ENCODE results near the gene TEPSIN. TPM values are rescaled to one million over a fixed set of nuclear protein-coding genes. Genes with fewer than 3 reads are reported as not detected.

TEPSIN gene
- total and polyA plus RNA-seq, 4 donors = 20.7 to 48.7 (median 31.1) TPM

GRCh38 chr17:81277421-81277820, 38.6 kb upstream of the TEPSIN start:
- TF ChIP-seq, protein P1, sequence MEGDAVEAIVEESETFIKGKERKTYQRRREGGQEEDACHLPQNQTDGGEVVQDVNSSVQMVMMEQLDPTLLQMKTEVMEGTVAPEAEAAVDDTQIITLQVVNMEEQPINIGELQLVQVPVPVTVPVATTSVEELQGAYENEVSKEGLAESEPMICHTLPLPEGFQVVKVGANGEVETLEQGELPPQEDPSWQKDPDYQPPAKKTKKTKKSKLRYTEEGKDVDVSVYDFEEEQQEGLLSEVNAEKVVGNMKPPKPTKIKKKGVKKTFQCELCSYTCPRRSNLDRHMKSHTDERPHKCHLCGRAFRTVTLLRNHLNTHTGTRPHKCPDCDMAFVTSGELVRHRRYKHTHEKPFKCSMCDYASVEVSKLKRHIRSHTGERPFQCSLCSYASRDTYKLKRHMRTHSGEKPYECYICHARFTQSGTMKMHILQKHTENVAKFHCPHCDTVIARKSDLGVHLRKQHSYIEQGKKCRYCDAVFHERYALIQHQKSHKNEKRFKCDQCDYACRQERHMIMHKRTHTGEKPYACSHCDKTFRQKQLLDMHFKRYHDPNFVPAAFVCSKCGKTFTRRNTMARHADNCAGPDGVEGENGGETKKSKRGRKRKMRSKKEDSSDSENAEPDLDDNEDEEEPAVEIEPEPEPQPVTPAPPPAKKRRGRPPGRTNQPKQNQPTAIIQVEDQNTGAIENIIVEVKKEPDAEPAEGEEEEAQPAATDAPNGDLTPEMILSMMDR (IDR thresholded peaks at IDR 0.05; ENCODE audit: control extremely low read depth, extremely low read depth) = no peak
- Histone ChIP-seq H3K36me3 (ENCODE audit: control insufficient read depth in 4 of 4, insufficient read depth in 4 of 4, low read length in 4 of 4) (peaks cover 8 to 65% (median 18%) of the 10 kb centered on the region in 4 donors), H3K9me3 (ENCODE audit: control insufficient read depth in 4 of 4, insufficient read depth in 3 of 4, low read length in 3 of 4) (no peaks in the 10 kb centered on the region), H3K27me3 (ENCODE audit: control insufficient read depth in 3 of 3, insufficient read depth in 3 of 3, low read length in 2 of 3) (no peaks in the 10 kb centered on the region), H3K27ac (ENCODE audit: low read depth in 1 of 2, low read length in 1 of 2) (peak overlapping the region in 1 of 2 donors; percentile 41), H3K4me3 (no peak overlapping the region), H3K9ac (ENCODE audit: insufficient read depth in 1 of 2, low read length in 2 of 2) (no peak overlapping the region), H3K4me1 (ENCODE audit: control insufficient read depth in 5 of 5, insufficient read depth in 5 of 5, low read length in 5 of 5) (peaks cover 0 to 14% (median 6%) of the 10 kb centered on the region in 5 donors)
- ATAC-seq (ENCODE audit: insufficient read depth, low FRiP score) (peak; percentile 48), DNase-seq (peak; percentile 86 to 91 (median 88))
- WGBS, 2 donors = 41 to 84% methylated on average over 18 of the region's 18 CpGs

GRCh38 chr17:81276781-81277180, 37.9 kb upstream of the TEPSIN start:
- no peaks in the 10 kb centered on the region for H3K27me3 ChIP-seq (ENCODE audit: control insufficient read depth in 3 of 3, insufficient read depth in 3 of 3, low read length in 2 of 3)
- no peak for DNase-seq
- H3K4me1 ChIP-seq (ENCODE audit: control insufficient read depth in 5 of 5, insufficient read depth in 5 of 5, low read length in 5 of 5) = peaks cover 0 to 14% (median 6%) of the 10 kb centered on the region in 5 donors
- 70 to 83% methylated on average over 11 of the region's 11 CpGs for WGBS, 2 donors
- ATAC-seq (ENCODE audit: insufficient read depth, low FRiP score) = no peak
- TF ChIP-seq, protein P1 (IDR thresholded peaks at IDR 0.05; ENCODE audit: control extremely low read depth, extremely low read depth) = no peak
- H3K36me3 ChIP-seq (ENCODE audit: control insufficient read depth in 4 of 4, insufficient read depth in 4 of 4, low read length in 4 of 4) = peaks cover 8 to 62% (median 15%) of the 10 kb centered on the region in 4 donors
- H3K4me3 ChIP-seq = no peak overlapping the region
- H3K9me3 ChIP-seq (ENCODE audit: control insufficient read depth in 4 of 4, insufficient read depth in 3 of 4, low read length in 3 of 4) = no peaks in the 10 kb centered on the region
- H3K27ac ChIP-seq (ENCODE audit: low read depth in 1 of 2, low read length in 1 of 2) = peak overlapping the region in 1 of 2 donors; percentile 5
- no peak overlapping the region for H3K9ac ChIP-seq (ENCODE audit: insufficient read depth in 1 of 2, low read length in 2 of 2)

- Histone ChIP-seq H3K4me1 (ENCODE audit: control insufficient read depth in 5 of 5, insufficient read depth in 5 of 5, low read length in 5 of 5) (peaks cover 0 to 14% (median 6%) of the 10 kb centered on the region in 5 donors), H3K4me3 (no peak overlapping the region)
- 96 to 99% methylated on average over 14 of the region's 14 CpGs for WGBS, 2 donors
These were observed 35.6 kb upstream of the TEPSIN start for GRCh38 chr17:81274471-81274855.

More at GRCh38 chr17:81274471-81274855, 35.6 kb upstream of the TEPSIN start:
- Histone ChIP-seq H3K9ac (ENCODE audit: insufficient read depth in 1 of 2, low read length in 2 of 2) (no peak overlapping the region), H3K36me3 (ENCODE audit: control insufficient read depth in 4 of 4, insufficient read depth in 4 of 4, low read length in 4 of 4) (peaks cover 11 to 62% (median 15%) of the 10 kb centered on the region in 4 donors), H3K27ac (ENCODE audit: low read depth in 1 of 2, low read length in 1 of 2) (no peak overlapping the region), H3K27me3 (ENCODE audit: control insufficient read depth in 3 of 3, insufficient read depth in 3 of 3, low read length in 2 of 3) (no peaks in the 10 kb centered on the region), H3K9me3 (ENCODE audit: control insufficient read depth in 4 of 4, insufficient read depth in 3 of 4, low read length in 3 of 4) (no peaks in the 10 kb centered on the region)
- TF ChIP-seq, protein P1 (IDR thresholded peaks at IDR 0.05; ENCODE audit: control extremely low read depth, extremely low read depth) = no peak
- DNase-seq (no peak), ATAC-seq (ENCODE audit: insufficient read depth, low FRiP score) (no peak)
